Mesendoderm (in vitro differentiated cells): ENCODE results near the gene ARID3A.
A peak's percentile ranks its signal among the peaks of the same experiment; 100 is the strongest.
"Not testable (repeated sequence)": the region's sequence is repeated elsewhere in the genome, so short reads cannot be mapped to it uniquely, and the experiment has no call there.

Experiments
- DNase-seq: peaks from one replicate; pipeline ENCODE4 v3.0.0; 2013
- H2AK5ac ChIP-seq: 2 replicates; pipeline ENCODE4 v1.6.1; 2013; ENCODE audit warnings: low read length, inconsistent platforms
- H2BK120ac ChIP-seq: 2 replicates; pipeline ENCODE4 v1.6.1; 2013; ENCODE audit warnings: low read depth, mild to moderate bottlenecking, low read length, moderate library complexity, mixed read lengths
- H2BK15ac ChIP-seq: replicated peaks from 2 replicates; pipeline ENCODE4 v1.6.1; 2013; ENCODE audit warnings: low read depth, mild to moderate bottlenecking, moderate library complexity
- H2BK5ac ChIP-seq: 2 replicates; pipeline ENCODE4 v1.6.1; 2013; ENCODE audit warnings: low read length, inconsistent platforms
- H3K18ac ChIP-seq: 2 replicates; pipeline ENCODE4 v1.6.1; 2013; ENCODE audit warnings: mild to moderate bottlenecking, low read length, mixed read lengths
- H3K23ac ChIP-seq: one replicate; pipeline ENCODE4 v1.6.1; 2013; ENCODE audit warnings: low read length
- H3K27ac ChIP-seq: 2 replicates; pipeline ENCODE4 v1.5.1; 2013; ENCODE audit warnings: low read depth, mild to moderate bottlenecking, inconsistent platforms, low read length, moderate library complexity
- H3K27me3 ChIP-seq: 2 replicates; pipeline ENCODE4 v1.6.1; 2013; ENCODE audit warnings: low read length, control low read depth, mild to moderate bottlenecking, inconsistent platforms; ENCODE audit not compliant: insufficient read depth, poor library complexity
- H3K36me3 ChIP-seq: 2 replicates; pipeline ENCODE4 v1.6.1; 2013; ENCODE audit warnings: low read length, inconsistent platforms; ENCODE audit not compliant: control insufficient read depth, insufficient read depth
- H3K4ac ChIP-seq: one replicate; pipeline ENCODE4 v1.6.1; 2013; ENCODE audit warnings: low read depth, mild to moderate bottlenecking, low read length, moderate library complexity
- H3K4me1 ChIP-seq: 2 replicates; pipeline ENCODE4 v1.6.1; 2013; ENCODE audit warnings: low read depth, low read length, inconsistent platforms; ENCODE audit not compliant: control insufficient read depth
- H3K4me2 ChIP-seq: 2 replicates; pipeline ENCODE4 v1.6.1; 2013; ENCODE audit warnings: low read length
- H3K4me3 ChIP-seq: 2 replicates; pipeline ENCODE4 v1.5.1; 2013; ENCODE audit warnings: mild to moderate bottlenecking, low read length
- H3K56ac ChIP-seq: one replicate; pipeline ENCODE4 v1.6.1; 2013; ENCODE audit warnings: low read length
- H3K79me1 ChIP-seq: 2 replicates; pipeline ENCODE4 v1.6.1; 2013; ENCODE audit warnings: low read length, inconsistent platforms
- H3K79me2 ChIP-seq: 2 replicates; pipeline ENCODE4 v1.6.1; 2013; ENCODE audit warnings: mild to moderate bottlenecking, low read length; ENCODE audit not compliant: control insufficient read depth, insufficient read depth
- H3K9ac ChIP-seq: 2 replicates; pipeline ENCODE4 v1.6.1; 2013; ENCODE audit warnings: low read length, inconsistent platforms
- H4K5ac ChIP-seq: one replicate; pipeline ENCODE4 v1.6.1; 2013; ENCODE audit warnings: low read length
- H4K8ac ChIP-seq: one replicate; pipeline ENCODE4 v1.6.1; 2013; ENCODE audit warnings: low read depth, mild to moderate bottlenecking, control low read depth, low read length, moderate library complexity
- WGBS: extraction: QIAGEN DNeasy Blood & Tissue Kit; methylation state at CpG from one replicate; pipeline ENCODE4 v1.1.7; 2013; ENCODE audit warnings: low lambda C conversion rate, missing lambda C conversion rate; ENCODE audit not compliant: insufficient coverage; ENCODE audit errors: extremely low coverage; 5-methylcytosine and 5-hydroxymethylcytosine counted together

Gene ARID3A

DNA sequence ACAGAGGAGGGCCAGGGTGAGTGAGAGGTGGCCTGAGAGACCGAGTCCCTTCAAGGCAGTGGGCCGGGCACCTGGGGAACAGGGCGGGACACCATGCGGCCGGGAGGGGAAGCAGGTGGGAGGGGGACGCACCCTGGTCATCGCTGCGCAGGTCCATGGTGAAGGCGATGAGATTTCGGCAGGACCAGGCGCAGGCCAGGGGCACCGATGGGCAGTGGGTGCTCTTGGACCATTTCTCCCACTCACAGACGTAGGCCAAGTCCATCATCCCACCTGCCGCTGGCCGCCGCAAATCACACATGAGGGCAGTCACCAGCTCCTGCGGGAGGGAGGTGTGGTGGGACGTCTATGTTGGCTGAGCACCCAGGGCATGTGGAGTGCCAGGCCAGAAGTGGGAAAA is 35.0 kb upstream of the ARID3A start:
- Histone ChIP-seq H3K4ac (no peak overlapping the region), H3K4me1 (no peaks in the 10 kb centered on the region), H3K4me2 (no peak overlapping the region), H3K9ac (no peak overlapping the region), H2AK5ac (no peak overlapping the region), H2BK5ac (no peak overlapping the region), H3K23ac (no peak overlapping the region), H2BK15ac (no peak overlapping the region), H3K27ac (no peak overlapping the region), H4K8ac (no peak overlapping the region), H3K79me1 (no peaks in the 10 kb centered on the region), H3K18ac (no peak overlapping the region), H3K36me3 (peaks cover 1% of the 10 kb centered on the region), H2BK120ac (no peak overlapping the region), H3K4me3 (no peak overlapping the region), H3K79me2 (peaks cover 3% of the 10 kb centered on the region), H3K56ac (no peak overlapping the region), H4K5ac (no peak overlapping the region), H3K27me3 (no peaks in the 10 kb centered on the region)
- WGBS, result no CpG with 5 or more reads among the region's 18 CpGs
- DNase-seq, result no peak

DNA sequence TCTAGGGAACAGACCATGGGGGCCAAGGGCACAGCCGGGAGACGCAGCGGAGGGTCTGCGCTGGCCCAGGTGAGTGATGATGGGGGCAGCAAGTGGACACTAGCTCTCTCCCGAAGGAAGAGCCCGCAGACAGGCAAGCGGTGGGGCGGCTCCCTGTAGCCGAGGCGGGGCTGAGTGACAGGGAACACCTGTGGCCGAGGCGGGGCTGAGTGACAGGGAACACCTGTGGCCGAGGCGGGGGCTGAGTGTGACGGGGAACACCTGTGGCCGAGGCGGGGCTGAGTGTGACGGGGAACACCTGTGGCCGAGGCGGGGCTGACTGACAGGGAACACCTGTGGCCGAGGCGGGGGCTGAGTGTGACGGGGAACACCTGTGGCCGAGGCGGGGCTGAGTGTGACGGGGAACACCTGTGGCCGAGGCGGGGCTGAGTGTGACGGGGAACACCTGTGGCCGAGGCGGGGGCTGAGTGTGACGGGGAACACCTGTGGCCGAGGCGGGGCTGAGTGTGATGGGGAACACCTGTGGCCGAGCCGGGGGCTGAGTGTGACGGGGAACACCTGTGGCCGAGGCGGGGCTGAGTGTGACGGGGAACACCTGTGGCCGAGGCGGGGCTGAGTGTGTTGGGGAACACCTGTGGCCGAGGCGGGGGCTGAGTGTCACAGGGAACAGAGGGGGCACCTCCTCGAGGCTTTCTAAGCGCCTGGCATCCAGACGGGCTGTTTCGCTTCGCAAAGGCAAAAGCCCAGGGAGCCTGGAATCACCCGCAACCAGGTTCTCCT is 34.2 kb upstream of the ARID3A start:
- H3K4me1 ChIP-seq, H3K4me3 ChIP-seq, H2BK120ac ChIP-seq, H2BK5ac ChIP-seq, H3K36me3 ChIP-seq, H3K4ac ChIP-seq, H2BK15ac ChIP-seq, H4K5ac ChIP-seq, H3K18ac ChIP-seq, H4K8ac ChIP-seq, DNase-seq, H3K79me1 ChIP-seq, H2AK5ac ChIP-seq, H3K27ac ChIP-seq, H3K79me2 ChIP-seq, H3K27me3 ChIP-seq, H3K23ac ChIP-seq, H3K4me2 ChIP-seq: not testable (repeated sequence)
- peak overlapping the region; percentile 84 for H3K9ac ChIP-seq
- H3K56ac ChIP-seq, result peak overlapping the region; percentile 91
- WGBS, result no CpG with 5 or more reads among the region's 50 CpGs

DNA sequence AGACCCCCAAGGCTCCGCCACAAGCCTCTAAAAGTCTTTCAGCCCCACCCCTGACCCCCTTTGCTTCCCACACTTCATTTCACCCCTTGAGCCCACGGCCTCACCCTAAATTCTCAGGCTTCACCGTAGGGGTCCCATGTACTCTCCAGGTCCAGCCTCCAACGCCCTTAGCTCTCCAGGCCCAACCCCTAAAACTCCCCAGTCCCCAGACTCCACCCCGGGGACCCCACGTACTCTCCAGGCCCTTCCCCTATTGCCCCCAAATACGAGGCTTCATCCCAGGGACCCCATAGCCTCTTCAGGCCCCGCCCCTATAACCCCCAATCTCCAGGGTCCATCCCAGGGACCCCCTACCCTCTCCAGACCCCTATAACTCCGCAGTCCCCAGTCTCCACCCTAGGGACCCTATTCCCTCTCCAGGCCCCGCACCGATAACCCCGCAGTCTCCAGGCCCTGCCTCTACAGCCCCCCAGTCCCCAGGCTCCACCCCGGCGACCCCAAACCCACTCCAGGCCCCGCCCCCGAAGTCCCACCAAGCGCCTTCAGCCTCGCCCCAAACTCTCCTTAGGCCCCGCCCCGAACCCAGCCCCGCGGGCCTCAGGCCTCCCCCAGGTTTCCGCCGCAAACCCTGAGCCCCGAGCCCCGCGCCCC is 33.5 kb upstream of the ARID3A start:
- Histone ChIP-seq H4K5ac (no peak overlapping the region), H3K27ac (no peak overlapping the region), H2AK5ac (peak overlapping the region; percentile 38), H3K56ac (peak overlapping the region; percentile 91), H3K4ac (peak overlapping the region; percentile 89), H2BK120ac (no peak overlapping the region), H2BK15ac (no peak overlapping the region), H3K4me1 (no peaks in the 10 kb centered on the region), H3K4me3 (peak overlapping the region; percentile 63), H3K9ac (peak overlapping the region; percentile 84), H3K18ac (peak overlapping the region; percentile 98), H3K23ac (no peak overlapping the region), H3K79me2 (peaks cover 3% of the 10 kb centered on the region), H4K8ac (peak overlapping the region; percentile 97), H3K79me1 (no peaks in the 10 kb centered on the region), H3K36me3 (no peaks in the 10 kb centered on the region), H3K27me3 (no peaks in the 10 kb centered on the region), H2BK5ac (no peak overlapping the region), H3K4me2 (peak overlapping the region; percentile 78)
- DNase-seq, result no peak
- no CpG with 5 or more reads among the region's 27 CpGs for WGBS

DNA sequence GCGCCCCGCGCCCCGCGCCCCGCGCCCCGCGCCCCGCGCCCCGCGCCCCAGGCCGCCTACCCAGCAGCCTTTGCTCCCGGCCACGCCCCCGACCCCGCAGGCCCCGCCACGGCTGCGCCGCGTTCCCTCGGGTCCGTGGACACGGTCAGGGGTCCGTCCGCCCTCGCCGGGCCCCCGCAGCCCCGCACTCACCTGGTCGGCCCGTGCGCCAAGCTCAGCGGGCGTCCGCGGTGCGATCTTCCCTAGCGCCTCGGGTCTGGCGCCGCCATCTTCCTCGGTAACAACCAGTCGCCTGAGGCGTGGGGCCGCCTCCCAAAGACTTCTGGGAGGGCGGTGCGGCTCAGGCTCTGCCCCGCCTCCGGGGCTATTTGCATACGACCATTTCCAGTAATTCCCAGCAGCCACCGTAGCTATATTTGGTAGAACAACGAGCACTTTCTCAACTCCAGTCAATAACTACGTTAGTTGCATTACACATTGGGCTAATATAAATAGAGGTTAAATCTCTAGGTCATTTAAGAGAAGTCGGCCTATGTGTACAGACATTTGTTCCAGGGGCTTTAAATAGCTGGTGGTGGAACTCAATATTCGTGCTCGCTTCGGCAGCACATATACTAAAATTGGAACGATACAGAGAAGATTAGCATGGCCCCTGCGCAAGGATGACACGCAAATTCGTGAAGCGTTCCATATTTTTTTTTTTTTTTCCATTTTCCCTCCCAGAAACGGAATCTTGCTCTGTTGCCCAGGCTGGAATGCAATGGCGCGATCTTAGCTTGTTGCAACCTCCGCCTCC is 32.7 kb upstream of the ARID3A start, which contains the start of the genes MED16 and RNU6-9:
TSS of gene MED16 (minus strand) at position 294 of the 796 bp plus-strand sequence. CDS start 2,056 bp downstream, outside the sequence.
TSS of gene RNU6-9 (plus strand) at position 591 of the 796 bp plus-strand sequence.
- Histone ChIP-seq H3K4ac (peak within 1 kb of the TSS; percentile 89), H3K4me1 (no peaks in the 10 kb centered on the region), H3K18ac (peak within 1 kb of the TSS; percentile 98), H3K27me3 (no peaks in the 10 kb centered on the region), H3K79me2 (peaks cover 3% of the 10 kb centered on the region), H3K9ac (peak within 1 kb of the TSS; percentile 96), H2BK15ac (no peak within 1 kb of the TSS), H2BK5ac (peak within 1 kb of the TSS; percentile 97), H3K79me1 (no peaks in the 10 kb centered on the region), H2BK120ac (peak within 1 kb of the TSS; percentile 82), H3K56ac (peak within 1 kb of the TSS; percentile 99), H3K4me3 (peak within 1 kb of the TSS; percentile 83), H3K23ac (peak within 1 kb of the TSS; percentile 94), H3K4me2 (peak within 1 kb of the TSS; percentile 78), H4K8ac (peak within 1 kb of the TSS; percentile 97), H3K36me3 (no peaks in the 10 kb centered on the region), H2AK5ac (peak within 1 kb of the TSS; percentile 38), H4K5ac (no peak within 1 kb of the TSS), H3K27ac (peak within 1 kb of the TSS; percentile 92)
- peak; percentile 95 for DNase-seq
- WGBS, result no CpG with 5 or more reads among the region's 69 CpGs

DNA sequence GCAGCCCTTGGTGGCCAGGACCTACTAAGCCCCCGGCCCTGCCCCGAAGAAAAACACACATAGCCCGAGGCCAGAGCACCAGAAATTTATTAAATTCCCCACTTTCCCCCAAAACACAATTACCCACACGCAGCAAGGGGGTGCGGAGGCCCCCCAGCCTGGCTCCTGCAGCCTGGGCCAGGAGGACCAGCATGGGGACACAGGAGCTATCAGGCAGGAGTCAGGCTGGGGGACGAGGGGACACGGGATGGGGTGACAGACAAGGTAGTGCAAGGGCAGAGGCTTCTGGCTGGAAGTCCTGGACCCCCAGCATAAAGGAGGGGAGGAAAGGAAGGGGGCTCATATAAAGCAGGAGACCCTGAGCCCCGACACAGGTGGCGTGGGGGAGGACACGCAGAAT is 29.4 kb upstream of the ARID3A start:
- DNase-seq, result no peak
- Histone ChIP-seq H3K27ac (no peak overlapping the region), H3K4me1 (no peaks in the 10 kb centered on the region), H3K4me2 (no peak overlapping the region), H3K36me3 (no peaks in the 10 kb centered on the region), H4K5ac (no peak overlapping the region), H3K23ac (no peak overlapping the region), H2AK5ac (no peak overlapping the region), H3K18ac (no peak overlapping the region), H2BK15ac (no peak overlapping the region), H3K4me3 (no peak overlapping the region), H2BK120ac (no peak overlapping the region), H3K27me3 (no peaks in the 10 kb centered on the region), H3K79me1 (no peaks in the 10 kb centered on the region), H4K8ac (no peak overlapping the region), H2BK5ac (no peak overlapping the region), H3K79me2 (peaks cover 3% of the 10 kb centered on the region), H3K56ac (no peak overlapping the region), H3K9ac (no peak overlapping the region), H3K4ac (no peak overlapping the region)
- no CpG with 5 or more reads among the region's 10 CpGs for WGBS
